AG20443 (cell line): ENCODE measurements around the gene ASXL2.

Experiments
- DNase-seq: peaks from one replicate; pipeline ENCODE4 v3.0.0; 2012; ENCODE audit warnings: low spot score, mixed read lengths

ASXL2 gene

DNA sequence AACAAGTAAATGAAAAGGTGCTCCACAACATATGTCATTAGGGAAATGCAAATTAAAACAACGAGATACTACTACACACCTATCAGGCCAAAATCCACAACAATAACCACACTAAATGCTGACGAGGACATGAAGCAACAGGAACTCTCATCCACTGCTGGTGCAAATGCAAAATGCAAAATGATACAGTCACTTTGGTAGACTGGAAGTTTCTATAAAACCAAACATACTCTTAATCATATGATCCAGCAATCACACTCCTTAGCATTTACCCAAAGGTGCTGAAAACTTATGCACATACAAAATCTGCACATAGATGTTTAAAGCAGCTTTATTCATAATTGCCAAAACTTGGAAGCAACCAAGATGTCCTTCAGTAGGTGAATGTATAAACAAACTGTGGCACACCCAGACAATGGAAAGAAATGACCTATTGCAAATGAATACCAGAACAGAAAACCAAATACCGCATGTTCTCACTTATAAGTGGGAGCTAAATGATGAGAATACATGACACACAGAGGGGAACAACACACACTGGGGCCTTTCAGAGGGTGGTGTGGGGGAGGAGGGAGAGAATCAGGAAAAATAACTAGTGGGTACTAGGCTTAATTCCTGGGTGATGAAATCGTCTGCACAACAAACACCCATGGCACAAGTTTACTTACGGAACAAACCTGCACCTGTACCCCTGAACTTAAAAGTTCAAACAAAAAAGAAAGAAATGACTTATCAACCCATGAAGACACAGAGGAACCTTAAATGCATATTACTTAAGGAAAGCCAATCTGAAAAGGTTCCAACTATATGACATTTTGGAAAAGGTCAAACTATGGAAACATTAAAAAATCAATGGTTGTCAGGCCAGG lies 80.4 kb downstream of the ASXL2 start:
- DNase-seq: no peak

DNA sequence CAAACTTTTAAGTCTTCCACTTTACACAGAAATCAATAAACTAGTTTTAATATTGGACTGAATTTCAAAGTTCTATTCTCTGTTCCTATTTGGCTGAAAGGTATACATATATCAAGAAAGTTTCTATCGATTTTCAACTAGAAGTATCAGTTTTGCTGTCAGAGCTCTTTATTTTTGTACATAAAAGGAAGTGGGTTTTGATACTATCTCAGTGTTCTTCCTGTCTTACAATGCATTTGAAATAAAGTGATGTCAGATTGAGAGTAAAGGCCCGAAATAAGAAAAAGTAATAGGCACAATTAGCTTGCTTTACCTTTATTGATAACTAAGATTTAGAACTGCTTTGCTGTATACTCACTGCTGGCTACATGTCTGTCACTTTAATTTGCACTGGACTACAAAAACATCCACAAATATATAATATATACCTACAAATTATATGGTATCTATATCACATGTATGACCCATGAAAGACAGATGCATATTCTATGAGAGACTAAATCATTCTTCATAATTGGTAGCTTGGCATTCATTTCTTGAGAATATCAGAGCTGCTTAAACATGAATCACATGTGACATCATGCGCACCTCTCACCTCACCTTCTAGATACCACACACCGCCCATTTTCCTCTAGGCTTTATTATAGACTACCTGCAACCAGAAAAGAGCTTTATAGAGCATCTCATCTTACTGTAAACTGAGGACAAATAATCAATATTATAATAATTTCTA lies 83.6 kb downstream of the ASXL2 start:
- DNase-seq: no peak

DNA sequence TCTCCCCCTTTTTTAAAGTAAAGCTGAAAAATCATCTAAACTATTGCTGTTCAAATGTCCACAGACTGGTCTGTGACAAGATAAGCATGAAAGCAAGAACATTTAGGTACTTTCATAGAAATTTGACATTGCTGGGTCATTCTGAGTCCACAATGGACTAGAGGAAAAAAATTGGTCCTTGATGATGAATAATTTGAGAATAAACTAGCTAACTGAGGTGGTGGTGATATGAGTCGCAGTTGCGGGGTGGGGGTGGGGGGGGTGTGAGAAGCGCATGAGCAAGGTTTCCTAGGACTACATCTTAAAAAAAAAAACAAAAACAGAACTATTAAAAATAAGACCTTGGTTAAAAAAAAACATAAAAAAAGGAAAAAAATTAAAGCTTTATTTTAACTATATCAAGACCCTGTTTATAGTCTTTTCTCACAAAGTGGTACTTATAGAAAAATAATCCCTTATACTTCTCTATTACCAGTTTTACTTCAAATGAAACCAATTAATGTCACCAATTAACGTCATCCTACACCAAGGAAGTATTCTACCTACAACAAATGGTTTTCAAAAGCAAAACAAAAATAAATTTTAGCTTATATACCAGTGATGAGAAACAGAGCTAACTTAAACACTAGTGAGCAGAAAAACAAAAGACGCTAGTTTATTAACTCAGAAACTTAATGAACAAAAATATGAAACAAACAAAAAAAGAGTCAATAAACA lies 88.1 kb downstream of the ASXL2 start:
- no peak for DNase-seq

DNA sequence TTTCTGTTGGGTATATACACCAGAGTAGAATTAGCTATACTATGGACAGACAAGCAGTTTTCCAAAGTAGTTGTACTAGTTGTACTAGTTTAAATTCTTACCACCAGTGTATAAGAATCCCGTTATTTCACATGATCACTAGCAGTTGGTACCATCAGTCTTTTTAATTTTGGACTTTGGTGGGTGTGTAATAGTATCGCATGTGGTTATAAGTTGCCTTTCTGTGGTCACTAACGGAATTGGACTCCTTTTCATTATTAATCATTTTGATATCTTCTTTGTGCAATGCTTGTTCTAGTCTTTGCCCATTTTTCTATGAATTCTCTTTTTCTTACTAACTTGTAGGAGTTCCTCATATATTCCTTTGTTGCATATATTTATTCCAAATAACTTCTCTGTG lies 89.8 kb downstream of the ASXL2 start:
- no peak for DNase-seq

DNA sequence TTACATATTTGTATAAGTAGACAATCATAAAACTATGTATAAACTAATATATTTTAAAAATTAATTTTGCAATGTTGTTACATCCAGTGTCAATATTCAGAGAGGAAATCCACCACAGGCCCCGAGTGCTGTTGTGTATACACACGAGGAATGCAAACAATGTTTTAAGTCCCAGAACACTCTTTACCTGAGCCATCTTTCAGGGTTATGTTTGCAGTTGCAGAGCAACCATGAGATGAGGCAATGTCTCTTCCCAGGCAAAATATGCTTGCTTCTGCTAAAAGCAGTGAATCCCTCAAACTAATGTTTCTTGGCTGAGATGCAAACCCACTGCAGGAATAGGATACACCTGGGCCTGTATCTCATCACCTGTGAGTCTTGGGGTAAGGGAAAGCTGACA lies 91.3 kb downstream of the ASXL2 start:
- no peak for DNase-seq

DNA sequence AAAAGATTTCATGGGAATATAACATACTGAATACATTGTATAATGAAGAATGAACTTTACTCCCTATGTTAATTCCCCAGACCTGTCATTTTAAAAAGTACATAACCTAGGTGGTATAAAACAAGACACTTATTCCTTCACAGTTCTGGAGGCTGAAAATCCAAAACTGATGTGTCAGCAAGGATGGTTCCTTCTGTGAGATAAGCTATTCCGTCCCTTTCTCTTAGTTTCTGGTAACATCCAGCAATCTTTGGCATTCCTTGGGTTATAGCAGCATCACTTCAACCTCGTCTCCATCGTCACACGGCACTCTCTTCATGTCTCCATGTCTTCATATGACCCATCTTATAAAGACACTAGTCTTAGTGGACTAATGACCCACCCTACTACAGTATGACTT lies 93.9 kb downstream of the ASXL2 start:
- no peak for DNase-seq

DNA sequence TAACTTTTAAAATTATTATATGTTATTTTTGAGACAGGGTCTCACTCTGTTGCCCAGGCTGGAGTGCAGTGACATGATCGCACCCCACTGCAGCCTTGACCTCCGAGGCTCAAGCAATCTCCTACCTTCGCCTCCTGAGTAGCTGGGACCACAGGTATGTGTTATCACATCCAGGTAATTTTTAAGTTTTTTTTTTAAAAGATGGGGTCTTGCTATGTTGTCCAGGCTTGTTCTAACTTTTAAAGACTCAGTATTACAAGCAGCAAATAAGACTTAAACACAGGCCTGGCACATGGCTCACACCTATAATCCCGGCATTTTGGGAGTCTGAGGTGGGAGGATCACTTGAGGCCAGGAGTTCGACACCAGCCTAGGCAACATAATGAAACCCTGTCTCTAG lies 101.2 kb downstream of the ASXL2 start:
- DNase-seq: no peak

DNA sequence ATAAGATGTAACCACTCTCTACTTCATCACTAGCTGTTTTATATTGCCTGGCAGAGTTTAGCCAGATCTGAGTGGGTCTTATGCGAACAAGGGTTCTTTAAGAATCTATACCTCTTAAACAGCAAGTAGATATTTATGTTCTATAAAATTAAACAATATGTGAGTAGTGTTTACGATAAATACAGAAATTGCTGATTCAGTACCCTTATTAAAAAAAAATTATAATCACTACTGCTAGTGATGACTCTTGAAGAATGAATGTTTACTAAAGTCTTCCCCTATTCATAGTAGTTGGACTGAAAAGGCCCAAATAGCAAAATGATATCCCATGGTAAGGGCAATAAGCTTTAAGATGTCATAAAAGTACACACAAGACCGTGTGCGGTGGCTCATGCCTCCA lies 106.2 kb downstream of the ASXL2 start:
- DNase-seq: no peak

DNA sequence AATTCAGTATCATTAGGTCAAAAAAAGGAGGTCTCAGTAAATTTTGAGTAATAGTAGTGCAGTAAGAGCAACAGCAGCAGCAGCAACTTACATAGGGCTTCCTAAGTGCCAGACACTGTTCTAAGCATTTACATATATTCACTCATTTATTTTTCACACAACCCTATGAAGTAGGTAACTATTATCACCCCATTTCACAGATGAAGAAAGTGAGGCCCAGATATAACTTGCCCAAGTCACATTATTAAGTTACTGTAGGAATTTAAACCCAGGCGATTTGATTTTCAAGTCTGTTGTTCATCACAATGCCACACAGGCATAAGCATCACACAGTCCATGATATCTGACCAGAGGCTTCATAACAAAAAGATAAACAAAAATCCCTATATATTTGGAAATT lies 114.7 kb downstream of the ASXL2 start:
- no peak for DNase-seq

DNA sequence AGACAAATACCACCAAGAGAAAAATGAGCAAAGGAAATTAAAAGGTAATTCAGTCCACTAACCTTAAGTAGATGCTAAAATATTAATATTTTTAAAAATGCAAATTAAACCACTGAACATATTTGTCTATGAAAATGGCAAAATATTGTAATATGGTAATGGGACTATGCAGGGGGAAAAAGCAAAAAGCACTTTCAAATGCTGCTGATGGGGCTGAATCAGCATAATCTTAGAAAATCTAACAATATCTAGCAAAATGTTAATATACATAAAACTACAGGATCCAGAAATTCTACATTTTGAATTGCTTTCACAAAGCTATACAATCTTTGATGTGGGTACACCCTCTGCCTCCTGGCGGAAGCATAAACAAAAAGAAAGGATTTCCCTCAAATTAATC lies 118.0 kb downstream of the ASXL2 start:
- DNase-seq: no peak

DNA sequence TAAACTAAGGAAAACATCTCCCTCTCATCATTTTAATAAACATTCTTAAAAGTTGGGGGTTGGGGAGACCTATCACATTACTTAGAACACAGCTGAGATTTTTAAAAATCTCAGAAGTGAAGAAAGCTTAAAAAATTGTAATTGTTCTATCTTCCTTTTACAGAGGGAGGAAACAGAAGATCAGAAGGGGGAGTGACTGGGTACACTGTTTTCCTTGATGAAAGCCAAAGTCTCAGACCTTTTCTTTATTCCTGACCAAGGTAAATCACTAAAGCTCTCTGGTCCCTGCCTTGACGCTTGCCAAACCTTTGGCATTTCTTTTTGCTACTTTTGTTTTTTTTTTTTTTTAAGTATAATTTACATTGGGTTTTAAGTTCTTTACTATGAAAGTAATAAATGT lies 119.9 kb downstream of the ASXL2 start:
- no peak for DNase-seq

DNA sequence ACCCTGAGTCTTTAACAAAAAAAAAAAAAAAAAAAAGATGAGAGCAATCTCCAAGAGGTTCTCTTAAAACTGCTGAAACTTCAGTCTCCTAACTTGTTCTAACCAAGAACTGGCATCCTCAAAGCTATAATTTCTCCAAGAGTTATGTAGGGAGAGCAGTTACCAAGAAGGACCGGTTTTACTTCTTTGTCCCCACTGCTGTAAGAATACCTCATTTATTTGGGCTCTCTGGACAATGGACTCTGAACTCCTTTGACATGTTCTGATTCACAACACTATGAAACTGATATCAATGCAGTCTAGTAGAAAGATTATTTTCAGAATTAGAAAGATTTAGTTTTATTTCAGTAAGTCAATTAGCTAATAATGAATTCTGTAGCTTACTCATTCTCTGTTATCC lies 120.4 kb downstream of the ASXL2 start:
- DNase-seq: no peak

DNA sequence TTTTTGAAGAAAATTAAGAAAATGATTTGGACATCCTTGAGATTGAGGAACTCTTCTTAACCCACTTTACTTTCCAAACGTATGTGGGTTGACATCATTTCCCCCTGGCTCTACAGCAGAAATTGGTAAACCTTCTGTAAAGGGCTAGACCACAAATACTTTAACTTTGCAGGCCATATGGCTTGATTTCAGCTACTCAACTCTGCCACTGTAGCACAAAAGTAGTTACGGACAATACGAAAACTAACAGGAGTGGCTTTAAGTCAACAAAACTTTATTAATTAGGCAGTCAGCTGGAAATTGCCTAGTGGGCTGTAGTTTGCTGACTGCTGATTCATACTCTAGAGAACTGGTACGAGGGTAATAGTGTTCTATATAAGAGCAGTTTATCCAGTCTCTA lies 121.8 kb downstream of the ASXL2 start:
- no peak for DNase-seq

DNA sequence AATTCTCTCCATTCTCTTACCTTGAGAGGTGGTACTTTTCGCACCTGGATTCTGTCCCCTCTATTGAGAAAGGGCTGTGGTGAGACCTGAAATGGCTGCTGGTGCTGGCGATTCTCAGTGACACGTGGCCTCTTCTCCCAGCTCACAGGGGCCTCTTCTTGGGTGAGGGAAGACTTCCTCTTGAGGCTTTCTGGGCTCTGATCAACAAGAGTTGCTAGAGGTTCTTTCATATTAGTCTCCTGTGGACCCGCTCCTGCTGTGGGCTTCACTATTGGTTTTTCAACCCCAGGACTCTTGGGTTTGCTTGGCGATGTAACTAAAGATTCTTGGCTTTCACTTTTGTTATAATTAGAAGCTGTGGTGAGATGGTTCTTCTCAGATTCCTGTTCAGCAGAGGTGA lies 128.6 kb downstream of the ASXL2 start:
- no peak for DNase-seq

DNA sequence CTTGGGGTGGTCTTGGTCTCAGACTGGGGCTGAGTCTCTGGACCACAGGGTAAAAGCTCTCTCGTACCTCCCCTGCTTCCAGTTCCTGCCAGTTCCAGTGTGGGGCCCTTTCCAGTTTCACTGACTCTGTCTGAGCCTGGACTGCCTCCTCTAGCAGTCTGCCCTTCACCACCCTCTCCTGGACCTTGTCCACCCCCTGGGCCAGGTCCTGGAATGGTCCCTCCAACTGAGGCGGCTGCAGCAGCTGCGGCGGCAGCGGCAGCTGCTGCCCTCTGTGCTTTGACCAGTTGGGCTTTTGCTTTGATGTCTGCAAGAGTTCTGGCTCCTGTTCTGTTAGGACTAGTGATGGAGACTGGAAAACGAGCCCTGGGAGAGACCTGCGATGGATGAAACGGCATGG lies 134.2 kb downstream of the ASXL2 start:
- DNase-seq: no peak

DNA sequence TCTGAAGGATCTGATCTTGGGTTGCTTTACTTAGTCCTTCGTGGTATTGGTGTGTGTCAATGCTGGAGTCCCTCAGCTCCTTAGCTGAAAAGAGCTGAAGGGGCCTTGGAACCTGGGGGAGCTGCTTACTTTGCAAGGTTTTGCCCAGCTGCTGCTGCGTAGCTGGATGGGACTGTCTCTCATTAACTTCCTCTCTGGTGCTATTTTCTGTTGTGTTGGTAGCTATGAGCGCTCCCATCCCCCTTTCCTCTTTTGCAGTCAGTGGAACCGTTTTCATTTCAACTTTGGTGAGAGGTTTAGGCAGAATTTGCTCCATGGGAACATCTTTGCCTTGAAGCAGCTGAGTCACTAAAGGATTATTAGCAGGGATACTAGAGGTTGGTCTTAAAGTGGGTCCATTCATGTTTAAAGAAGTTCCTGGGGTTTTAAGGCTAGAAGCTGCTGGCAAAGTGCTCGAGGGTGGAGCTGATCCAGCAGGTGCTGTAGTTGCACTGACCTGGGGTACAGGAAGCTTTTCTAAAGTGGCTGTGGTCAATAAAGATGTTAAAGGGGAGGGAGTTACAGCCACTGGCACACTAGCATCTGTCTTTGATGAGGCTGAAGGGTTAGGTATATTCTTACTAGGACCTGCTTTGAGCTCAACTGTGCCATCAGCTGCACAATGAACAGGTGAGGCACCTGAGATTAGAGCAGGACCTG lies 135.0 kb downstream of the ASXL2 start:
- DNase-seq: no peak

DNA sequence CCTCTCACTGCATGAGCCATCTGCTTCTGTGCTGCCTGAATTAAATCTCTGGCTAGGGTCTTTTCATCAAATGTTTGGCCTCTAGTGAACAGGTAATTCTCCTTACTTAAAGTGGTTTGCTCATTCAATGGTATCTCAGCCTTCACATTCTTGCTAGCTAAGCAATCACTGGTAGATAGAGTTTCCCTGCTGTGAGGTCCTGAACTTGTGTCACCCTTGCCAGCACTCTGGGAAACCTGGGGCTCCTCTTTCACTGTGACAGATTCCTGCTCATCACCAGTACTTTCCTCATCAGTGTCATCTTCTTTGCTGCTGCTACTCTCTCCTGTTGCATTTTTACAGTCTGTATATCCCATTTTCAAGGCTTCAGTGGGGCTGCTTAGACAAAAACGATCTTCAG lies 135.8 kb downstream of the ASXL2 start:
- DNase-seq: no peak

DNA sequence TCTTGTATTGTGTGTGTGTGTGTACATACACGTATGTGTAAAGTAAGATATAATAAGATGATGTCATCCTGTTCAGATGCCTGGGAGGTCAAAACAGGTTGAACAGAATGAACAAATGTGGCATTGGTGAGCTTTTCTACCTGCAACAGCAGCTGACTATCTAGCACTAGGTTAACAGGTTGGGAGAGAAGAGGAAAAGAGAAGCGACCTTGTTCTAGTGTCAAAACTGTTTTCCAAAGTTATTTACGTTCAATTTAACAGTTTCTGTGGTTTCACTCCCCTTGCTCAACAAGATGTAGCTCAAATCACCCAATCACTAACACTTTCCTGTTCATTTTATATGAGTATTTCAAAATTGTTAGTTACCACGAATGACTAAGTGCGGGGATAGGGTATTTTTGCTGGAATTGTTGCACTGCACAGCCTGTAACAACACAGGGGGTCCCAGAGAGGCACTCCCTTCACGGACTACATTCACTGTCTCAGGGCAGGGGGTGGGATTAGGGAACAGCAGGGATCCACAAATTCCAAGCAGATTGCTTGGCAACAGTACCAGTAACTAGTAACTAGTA lies 137.4 kb downstream of the ASXL2 start:
- DNase-seq: no peak

DNA sequence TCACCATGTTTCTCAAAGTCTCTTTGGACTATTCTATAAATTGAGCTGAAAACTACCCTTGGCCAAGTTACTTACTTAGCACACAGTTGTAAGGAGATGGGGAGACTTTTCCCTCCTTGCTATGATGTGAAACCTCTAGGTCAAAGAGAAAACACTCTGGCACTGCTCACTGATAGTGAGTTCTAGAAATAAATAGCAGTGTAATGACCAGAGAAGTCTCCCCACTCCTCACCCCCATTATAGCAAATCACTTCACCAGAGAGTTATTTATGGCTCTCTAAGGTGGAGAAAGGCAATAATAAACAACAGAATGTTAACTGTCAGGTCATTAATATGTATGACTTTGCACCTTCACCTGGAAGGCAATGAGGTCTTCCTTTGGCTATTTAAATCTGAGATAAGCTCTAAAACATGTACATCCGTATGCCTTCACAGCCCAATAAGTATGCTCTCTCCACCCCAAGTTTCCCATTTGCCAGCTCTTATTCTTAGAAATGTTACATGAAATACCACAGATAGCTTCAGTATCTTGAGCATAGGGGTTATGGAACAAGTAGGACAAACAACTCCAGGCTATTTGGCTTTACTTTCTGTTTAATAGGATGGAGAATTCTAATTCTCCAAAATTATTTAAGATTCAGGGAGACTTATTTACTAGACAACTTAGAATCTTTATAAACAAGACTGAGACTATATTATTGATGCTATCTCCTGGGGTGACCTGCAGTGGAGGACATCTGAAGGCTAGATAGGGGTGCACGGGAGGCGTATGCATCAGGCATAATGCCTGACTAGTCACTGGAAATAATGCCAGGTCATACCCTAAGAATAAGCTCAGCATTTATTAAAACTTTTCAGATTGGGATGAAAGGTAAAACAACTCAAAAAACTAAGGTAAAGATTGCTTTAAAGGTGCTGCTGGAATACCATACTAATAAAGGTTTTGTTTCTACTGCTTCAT lies 139.6 kb downstream of the ASXL2 start:
- DNase-seq: no peak

DNA sequence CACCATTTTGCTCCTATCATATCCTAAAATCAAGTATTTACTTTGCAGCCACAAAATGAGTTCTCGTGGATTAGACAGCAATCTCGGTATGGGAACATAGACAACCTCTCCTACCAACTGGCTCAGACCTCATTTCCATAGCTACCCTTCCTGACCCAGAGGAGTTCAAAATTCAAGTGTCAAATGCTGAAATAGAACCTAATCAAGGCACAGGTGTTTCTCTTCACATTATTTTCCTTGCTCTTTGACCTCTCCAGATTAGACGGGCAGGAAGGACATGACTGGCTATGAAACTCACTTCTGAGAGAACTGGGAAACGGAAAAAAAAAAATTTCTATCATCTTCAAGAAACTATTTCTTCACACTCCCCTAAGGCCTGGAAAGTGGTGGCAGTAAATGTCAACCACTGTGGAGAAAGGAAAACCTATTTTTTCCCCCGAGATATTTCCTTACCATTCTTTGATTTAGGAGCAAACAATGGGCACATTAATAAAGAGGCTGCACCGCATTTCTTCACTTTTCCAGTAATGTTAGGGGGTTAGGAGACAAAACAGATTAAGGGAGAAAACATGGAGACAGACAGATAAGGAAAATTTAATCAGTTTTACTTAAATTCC lies 141.3 kb downstream of the ASXL2 start:
- DNase-seq: no peak
